Measurements from ENCODE around the gene FAM200B. TPM values are rescaled to one million over a fixed set of nuclear protein-coding genes. Genes with fewer than 3 reads are reported as not detected.

Gene FAM200B
- total RNA-seq, 2 donors from 2014 or later: 27.8 to 35.2 TPM

DNA sequence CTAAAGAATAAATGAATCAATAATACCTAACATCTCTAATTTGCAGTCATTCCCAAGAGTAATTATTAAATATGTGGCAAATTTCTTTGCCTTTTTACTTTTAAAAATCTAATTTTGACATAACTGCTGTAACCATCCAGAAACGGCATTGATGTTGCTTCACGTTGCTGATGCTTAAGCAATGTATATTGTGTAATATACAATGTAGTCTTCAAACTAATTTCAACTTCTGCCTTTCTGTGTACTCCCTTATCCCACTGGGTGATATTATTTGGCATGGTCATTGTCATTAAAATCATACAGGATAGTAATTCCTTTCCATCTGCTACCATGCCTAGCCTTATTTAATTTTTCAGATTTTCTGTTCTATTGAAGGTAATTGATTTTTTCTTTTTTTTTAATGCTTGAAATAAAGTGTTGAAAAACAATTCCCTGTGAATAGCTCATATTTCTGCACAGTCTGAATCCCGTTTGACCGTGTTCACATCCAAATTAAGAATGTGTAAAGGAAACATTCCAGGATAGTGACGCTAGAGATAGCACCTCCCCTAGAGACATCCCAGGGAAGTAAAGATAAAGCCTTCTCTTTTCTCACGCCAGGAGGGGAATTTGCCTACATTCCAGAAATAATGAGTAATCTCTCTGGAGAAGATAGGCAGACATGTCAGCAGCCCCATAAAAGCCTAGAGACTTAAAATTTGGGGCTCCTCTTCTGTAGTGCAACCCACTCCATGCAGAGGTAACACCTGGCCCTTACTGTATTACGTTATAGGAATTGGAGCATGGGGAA is 8.6 kb downstream of the FAM200B start:
- H3K9me3 ChIP-seq: no peaks in the 10 kb centered on the region
- no peak overlapping the region for H3K4me3 ChIP-seq
- H3K36me3 ChIP-seq: no peaks in the 10 kb centered on the region
- peaks cover 6 to 7% of the 10 kb centered on the region in 2 donors for H3K4me1 ChIP-seq (ENCODE audit: control insufficient read depth in 1 of 2, low read depth in 2 of 2)
- no peak for DNase-seq (ENCODE audit: low spot score)
- no peaks in the 10 kb centered on the region for H3K27me3 ChIP-seq (replicated peaks; ENCODE audit: insufficient read depth)
- ATAC-seq (ENCODE audit: insufficient number of reproducible peaks, low FRiP score, low read depth): no peak
- TF ChIP-seq, protein P1, sequence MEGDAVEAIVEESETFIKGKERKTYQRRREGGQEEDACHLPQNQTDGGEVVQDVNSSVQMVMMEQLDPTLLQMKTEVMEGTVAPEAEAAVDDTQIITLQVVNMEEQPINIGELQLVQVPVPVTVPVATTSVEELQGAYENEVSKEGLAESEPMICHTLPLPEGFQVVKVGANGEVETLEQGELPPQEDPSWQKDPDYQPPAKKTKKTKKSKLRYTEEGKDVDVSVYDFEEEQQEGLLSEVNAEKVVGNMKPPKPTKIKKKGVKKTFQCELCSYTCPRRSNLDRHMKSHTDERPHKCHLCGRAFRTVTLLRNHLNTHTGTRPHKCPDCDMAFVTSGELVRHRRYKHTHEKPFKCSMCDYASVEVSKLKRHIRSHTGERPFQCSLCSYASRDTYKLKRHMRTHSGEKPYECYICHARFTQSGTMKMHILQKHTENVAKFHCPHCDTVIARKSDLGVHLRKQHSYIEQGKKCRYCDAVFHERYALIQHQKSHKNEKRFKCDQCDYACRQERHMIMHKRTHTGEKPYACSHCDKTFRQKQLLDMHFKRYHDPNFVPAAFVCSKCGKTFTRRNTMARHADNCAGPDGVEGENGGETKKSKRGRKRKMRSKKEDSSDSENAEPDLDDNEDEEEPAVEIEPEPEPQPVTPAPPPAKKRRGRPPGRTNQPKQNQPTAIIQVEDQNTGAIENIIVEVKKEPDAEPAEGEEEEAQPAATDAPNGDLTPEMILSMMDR (IDR thresholded peaks at IDR 0.05): no peak
- no peak overlapping the region for H3K27ac ChIP-seq

DNA sequence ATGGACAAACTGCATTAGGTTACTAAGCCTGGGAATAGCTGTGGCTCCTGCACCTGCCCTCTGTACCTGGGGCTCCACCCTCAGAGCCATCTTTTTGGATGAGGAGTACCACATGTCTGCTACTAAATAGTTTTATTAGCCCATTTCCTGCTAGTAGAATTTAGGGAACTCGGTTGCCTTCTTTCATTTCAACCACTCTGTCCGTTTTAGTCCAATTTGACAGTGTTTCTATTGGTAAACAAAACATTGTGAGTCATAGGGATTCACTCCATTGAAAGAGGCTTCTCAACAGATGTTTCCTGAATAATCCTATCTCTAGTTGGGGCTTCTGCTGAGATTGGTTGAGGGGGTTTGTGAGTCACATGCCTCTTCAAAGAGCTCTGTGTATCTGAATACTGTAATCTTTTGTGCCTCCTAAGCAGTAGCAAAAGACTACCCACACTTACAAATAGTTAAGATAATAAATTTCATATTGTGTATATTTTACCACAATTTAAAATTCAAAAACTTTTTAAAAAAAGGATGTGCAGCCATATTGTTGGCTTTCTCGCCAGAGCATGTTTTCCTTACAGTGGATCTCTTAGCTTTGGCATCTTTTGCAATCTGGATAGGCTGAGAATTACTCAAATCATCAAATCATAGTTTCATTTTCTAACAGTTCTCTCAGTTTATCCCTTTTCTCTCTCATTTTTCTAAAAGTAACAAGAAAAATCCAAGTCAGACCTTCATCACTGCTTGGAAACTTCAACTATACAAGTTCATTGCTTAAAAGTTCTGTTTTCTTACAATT is 9.9 kb downstream of the FAM200B start:
- TF ChIP-seq, protein P1 (IDR thresholded peaks at IDR 0.05): no peak
- H3K4me1 ChIP-seq (ENCODE audit: control insufficient read depth in 1 of 2, low read depth in 2 of 2): peaks cover 6 to 7% of the 10 kb centered on the region in 2 donors
- DNase-seq (ENCODE audit: low spot score): no peak
- H3K36me3 ChIP-seq: no peaks in the 10 kb centered on the region
- ATAC-seq (ENCODE audit: insufficient number of reproducible peaks, low FRiP score, low read depth): no peak
- no peaks in the 10 kb centered on the region for H3K9me3 ChIP-seq
- no peaks in the 10 kb centered on the region for H3K27me3 ChIP-seq (replicated peaks; ENCODE audit: insufficient read depth)
- H3K27ac ChIP-seq: no peak overlapping the region
- H3K4me3 ChIP-seq: no peak overlapping the region

DNA sequence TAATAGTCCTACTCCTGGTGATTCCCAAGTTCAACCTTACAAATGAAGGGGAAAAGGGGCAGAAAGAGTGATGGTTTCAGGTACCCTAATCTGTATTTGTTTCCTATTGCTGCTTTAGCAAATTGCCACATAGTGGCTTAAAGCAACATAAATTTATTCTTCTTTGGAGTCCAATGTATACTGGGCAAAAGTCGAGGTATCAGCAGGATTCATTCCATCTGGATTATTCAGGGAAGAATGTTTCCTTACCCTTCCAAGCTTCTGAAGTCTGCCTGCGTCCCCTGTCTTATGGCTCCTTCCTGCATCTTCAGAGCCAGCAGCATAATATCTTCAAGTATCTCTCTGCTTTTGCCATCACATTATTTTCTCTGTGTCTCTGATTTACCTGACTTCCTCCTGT is 11.0 kb downstream of the FAM200B start:
- TF ChIP-seq, protein P1 (IDR thresholded peaks at IDR 0.05): no peak
- H3K4me3 ChIP-seq: no peak overlapping the region
- no peak for DNase-seq (ENCODE audit: low spot score)
- no peaks in the 10 kb centered on the region for H3K9me3 ChIP-seq
- no peak for ATAC-seq (ENCODE audit: insufficient number of reproducible peaks, low FRiP score, low read depth)
- H3K27me3 ChIP-seq (replicated peaks; ENCODE audit: insufficient read depth): no peaks in the 10 kb centered on the region
- H3K4me1 ChIP-seq (ENCODE audit: control insufficient read depth in 1 of 2, low read depth in 2 of 2): peaks cover 6 to 7% of the 10 kb centered on the region in 2 donors
- H3K27ac ChIP-seq: no peak overlapping the region
- H3K36me3 ChIP-seq: no peaks in the 10 kb centered on the region

DNA sequence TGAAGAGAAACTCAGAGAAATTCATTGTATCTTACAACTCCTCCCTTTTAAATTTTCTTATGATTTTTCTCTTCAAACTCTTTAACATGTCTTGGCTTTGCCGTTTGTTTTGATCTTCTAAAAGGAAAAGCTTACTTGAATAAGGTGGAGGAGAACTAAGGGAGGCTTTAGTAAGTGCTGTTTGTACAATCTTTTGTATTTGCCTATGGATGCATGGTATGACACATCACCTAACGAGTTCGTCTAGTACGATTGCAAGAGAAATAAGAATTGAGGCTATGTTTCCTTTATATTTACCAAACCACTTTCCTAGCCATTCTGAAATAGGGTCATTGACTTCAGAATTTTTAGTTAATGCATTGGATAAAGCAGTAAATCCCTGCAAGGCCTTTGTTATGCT is 12.8 kb downstream of the FAM200B start:
- DNase-seq (ENCODE audit: low spot score) (no peak), ATAC-seq (ENCODE audit: insufficient number of reproducible peaks, low FRiP score, low read depth) (no peak)
- H3K4me1 ChIP-seq (ENCODE audit: control insufficient read depth in 1 of 2, low read depth in 2 of 2): peaks cover 6 to 7% of the 10 kb centered on the region in 2 donors
- no peaks in the 10 kb centered on the region for H3K9me3 ChIP-seq
- H3K27me3 ChIP-seq (replicated peaks; ENCODE audit: insufficient read depth): no peaks in the 10 kb centered on the region
- H3K4me3 ChIP-seq: no peak overlapping the region
- H3K27ac ChIP-seq: no peak overlapping the region
- TF ChIP-seq, protein P1 (IDR thresholded peaks at IDR 0.05): no peak
- H3K36me3 ChIP-seq: no peaks in the 10 kb centered on the region

DNA sequence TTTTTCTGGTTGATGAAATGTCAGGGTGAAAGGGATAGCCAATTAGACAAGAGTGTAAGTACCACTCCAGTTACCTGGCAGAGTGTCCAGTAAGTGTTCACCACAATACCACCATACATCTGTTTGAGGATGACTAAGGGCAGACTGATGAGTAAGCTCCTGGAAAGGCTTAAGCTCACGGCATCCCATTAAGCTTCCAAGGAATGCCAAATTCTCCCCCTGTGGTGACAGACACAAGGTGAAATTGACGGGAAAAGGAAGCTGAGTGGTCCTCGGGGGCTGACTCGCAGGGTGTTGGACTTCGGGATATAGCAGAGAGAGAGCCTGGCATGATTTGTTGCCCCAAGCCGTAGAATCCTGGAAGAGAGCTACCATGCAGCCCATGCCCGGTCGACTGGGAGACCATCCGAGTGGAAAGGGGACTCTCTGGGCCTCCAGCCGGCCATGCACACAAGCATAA is 13.6 kb downstream of the FAM200B start:
- TF ChIP-seq, protein P1 (IDR thresholded peaks at IDR 0.05): no peak
- no peaks in the 10 kb centered on the region for H3K36me3 ChIP-seq
- H3K27ac ChIP-seq: no peak overlapping the region
- no peak for DNase-seq (ENCODE audit: low spot score)
- H3K9me3 ChIP-seq: no peaks in the 10 kb centered on the region
- ATAC-seq (ENCODE audit: insufficient number of reproducible peaks, low FRiP score, low read depth): no peak
- no peaks in the 10 kb centered on the region for H3K27me3 ChIP-seq (replicated peaks; ENCODE audit: insufficient read depth)
- peaks cover 2 to 3% of the 10 kb centered on the region in 2 donors for H3K4me1 ChIP-seq (ENCODE audit: control insufficient read depth in 1 of 2, low read depth in 2 of 2)
- H3K4me3 ChIP-seq: no peak overlapping the region

Data from thoracic aorta (tissue), 2 donors.